ENCODE results near the gene TNS4.

- TF ChIP-seq CTCF (IDR thresholded peaks at IDR 0.05) (no peak), SREBF2 (IDR thresholded peaks at IDR 0.05) (no peak), RNF2 (IDR thresholded peaks at IDR 0.05; ENCODE audit: borderline replicate concordance, low read depth) (no peak), POLR2A (IDR thresholded peaks at IDR 0.05; ENCODE audit: low read length) (peak; percentile 74)
These were observed 1.8 kb downstream of the TNS4 start for GRCh38 chr17:40499551-40500189.
